Measurements from ENCODE around the gene RTEL1. TPM values are rescaled to one million over a fixed set of nuclear protein-coding genes. Genes with fewer than 3 reads are reported as not detected.

RTEL1 gene
- total and polyA plus RNA-seq, 9 of the 15 experiments (the other 6 are each of a cell fraction or from before 2014, with no cell fraction given): 0.36 to 61.0 (median 17.9) TPM

GRCh38 chr20:63707558-63708300, 49.6 kb downstream of the RTEL1 start, which contains the start of the genes ARFRP1 and ZGPAT (continued):
- TF ChIP-seq ZBTB8A (IDR thresholded peaks at IDR 0.05; ENCODE audit: partially characterized antibody) (no peak), ZNF696 (CRISPR knock-in tag; conservative IDR thresholded peaks at IDR 0.05) (no peak), KLF10 (CRISPR knock-in tag; IDR thresholded peaks at IDR 0.05) (no peak), HINFP (tag; conservative IDR thresholded peaks at IDR 0.05; ENCODE audit: low read depth) (peak; percentile 50; the same call in 1 of the 2 replicates), ETV1 (tag; conservative IDR thresholded peaks at IDR 0.05; ENCODE audit: low read depth) (no peak), ZNF551 (CRISPR knock-in tag; IDR thresholded peaks at IDR 0.05) (no peak), SRSF7 (optimal IDR thresholded peaks at IDR 0.05; ENCODE audit: low read depth, low read length) (no peak), ZNF316 (IDR thresholded peaks at IDR 0.05) (no peak), FOXA1 (IDR thresholded peaks at IDR 0.05; ENCODE audit: borderline replicate concordance) (no peak), CREB1 (IDR thresholded peaks at IDR 0.05) (peak; percentile 74), CREB1 (CRISPR knock-in tag; IDR thresholded peaks at IDR 0.05) (peak; percentile 65), PTBP1 (IDR thresholded peaks at IDR 0.05; ENCODE audit: low read depth, low read length) (no peak), TCF7 (IDR thresholded peaks at IDR 0.05; ENCODE audit: borderline replicate concordance) (0 out of 2 replicates have a peak, but pooled peaks have one; percentile 23), TRIM28 (IDR thresholded peaks at IDR 0.05) (no peak), ZC3H11A (IDR thresholded peaks at IDR 0.05; ENCODE audit: low read depth, low read length) (no peak), ZNF140 (CRISPR knock-in tag; IDR thresholded peaks at IDR 0.05) (no peak), KDM5B (IDR thresholded peaks at IDR 0.05; ENCODE audit: insufficient replicate concordance, low read depth, low read length) (peak; percentile 65), EWSR1 (IDR thresholded peaks at IDR 0.05; ENCODE audit: borderline replicate concordance, low read depth, partially characterized antibody) (no peak), ETV6 (IDR thresholded peaks at IDR 0.05; ENCODE audit: borderline replicate concordance in 1 of 2, low read depth in 2 of 2, low read length in 1 of 2) (no peak), ETV6 (CRISPR knock-in tag; IDR thresholded peaks at IDR 0.05; ENCODE audit: borderline replicate concordance) (no peak), ZNF445 (CRISPR knock-in tag; IDR thresholded peaks at IDR 0.05; ENCODE audit: low read depth) (no peak)
- TF ChIP-seq, protein P1, sequence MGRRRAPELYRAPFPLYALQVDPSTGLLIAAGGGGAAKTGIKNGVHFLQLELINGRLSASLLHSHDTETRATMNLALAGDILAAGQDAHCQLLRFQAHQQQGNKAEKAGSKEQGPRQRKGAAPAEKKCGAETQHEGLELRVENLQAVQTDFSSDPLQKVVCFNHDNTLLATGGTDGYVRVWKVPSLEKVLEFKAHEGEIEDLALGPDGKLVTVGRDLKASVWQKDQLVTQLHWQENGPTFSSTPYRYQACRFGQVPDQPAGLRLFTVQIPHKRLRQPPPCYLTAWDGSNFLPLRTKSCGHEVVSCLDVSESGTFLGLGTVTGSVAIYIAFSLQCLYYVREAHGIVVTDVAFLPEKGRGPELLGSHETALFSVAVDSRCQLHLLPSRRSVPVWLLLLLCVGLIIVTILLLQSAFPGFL (CRISPR knock-in tag; IDR thresholded peaks at IDR 0.05): no peak
